H1 (cell line): ENCODE measurements around the gene KATNAL2. TPM values are rescaled to one million over a fixed set of nuclear protein-coding genes. Genes with fewer than 3 reads are reported as not detected.
A peak's percentile ranks its signal among the peaks of the same experiment; 100 is the strongest.

Experiments used
- CHD1 ChIP-seq: IDR thresholded peaks from 2 replicates; pipeline ENCODE4 v1.6.1; 2012; ENCODE audit warnings: low read depth, low read length, improper control_type of control experiment
- TBP ChIP-seq: IDR thresholded peaks from 2 replicates; pipeline ENCODE4 v1.6.1; 2011; ENCODE audit warnings: low read depth, low read length, improper control_type of control experiment
- TEAD4 ChIP-seq: IDR thresholded peaks from 2 replicates; pipeline ENCODE4 v1.6.1; 2012; ENCODE audit warnings: low read depth, low read length, inconsistent platforms, mixed read lengths
- polyA plus RNA-seq, 7 experiments: library from polyadenylated mRNA; depleted of rRNA in 3 of 7; stranded (reverse) in 5 of 7; unstranded in 2 of 7; fragments of >200 nt in 5 of 7; fragments of 200-250 nt in 2 of 7; gene quantifications; 1 replicate in 5 of 7; 2 replicates in 1 of 7; 4 replicates in 1 of 7; pipeline versions ENCODE4 v1.2.1 to v1.2.3, GENCODE V29; 2011 to 2013; ENCODE audit warnings: missing spikeins in 2 of 7, mixed read lengths in 2 of 7
- total RNA-seq: library from RNA; stranded (reverse); fragmentation: NEBNext Ultra II Directional; extraction: Animal tissue kit (Norgen Biotek cat#: 25700); gene quantifications from 2 replicates; pipeline ENCODE4 v1.2.1, GENCODE V29; 2021
- TF ChIP-seq, protein P1 (sequence below): fragments of 300-600 bp; sonication (generic); IDR thresholded peaks from 2 replicates; pipeline ENCODE4 v1.7.1; 2012; ENCODE audit warnings: low read length, moderate library complexity, mild to moderate bottlenecking, inconsistent platforms; ENCODE audit not compliant: insufficient replicate concordance

Gene KATNAL2
- total and polyA plus RNA-seq, 2 of the 8 experiments (the other 6 are each of a cell fraction or from before 2014, with no cell fraction given) = 10.0 to 15.2 TPM

DNA sequence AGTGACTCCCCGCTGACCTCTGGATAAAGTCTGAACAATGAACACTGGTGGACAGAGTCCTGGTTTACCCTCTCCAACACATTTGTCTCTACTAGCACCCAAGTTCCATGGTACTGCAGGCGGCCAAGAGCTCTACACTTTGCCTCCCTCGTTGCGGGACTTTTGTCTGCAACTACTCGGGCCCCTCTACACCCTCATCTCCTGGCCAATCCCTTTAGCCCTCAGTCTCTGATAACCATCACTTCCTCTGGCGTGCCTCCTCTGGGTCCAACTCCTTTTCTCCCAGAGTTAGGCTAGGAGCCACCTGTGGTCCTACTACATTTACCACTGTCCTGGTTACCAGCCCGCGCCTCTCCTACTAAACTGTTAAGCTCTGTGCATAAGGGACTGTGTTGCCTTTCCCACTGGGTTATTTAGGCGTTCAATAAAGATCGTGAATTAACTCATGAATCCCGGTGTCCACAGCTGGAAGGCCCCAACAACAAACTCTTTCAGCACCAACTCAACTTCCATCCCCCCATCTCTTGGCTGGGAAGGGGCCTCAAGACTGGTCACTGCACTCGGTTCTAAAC, 232.1 kb downstream of the KATNAL2 start (continued):
- TF ChIP-seq, protein P1, sequence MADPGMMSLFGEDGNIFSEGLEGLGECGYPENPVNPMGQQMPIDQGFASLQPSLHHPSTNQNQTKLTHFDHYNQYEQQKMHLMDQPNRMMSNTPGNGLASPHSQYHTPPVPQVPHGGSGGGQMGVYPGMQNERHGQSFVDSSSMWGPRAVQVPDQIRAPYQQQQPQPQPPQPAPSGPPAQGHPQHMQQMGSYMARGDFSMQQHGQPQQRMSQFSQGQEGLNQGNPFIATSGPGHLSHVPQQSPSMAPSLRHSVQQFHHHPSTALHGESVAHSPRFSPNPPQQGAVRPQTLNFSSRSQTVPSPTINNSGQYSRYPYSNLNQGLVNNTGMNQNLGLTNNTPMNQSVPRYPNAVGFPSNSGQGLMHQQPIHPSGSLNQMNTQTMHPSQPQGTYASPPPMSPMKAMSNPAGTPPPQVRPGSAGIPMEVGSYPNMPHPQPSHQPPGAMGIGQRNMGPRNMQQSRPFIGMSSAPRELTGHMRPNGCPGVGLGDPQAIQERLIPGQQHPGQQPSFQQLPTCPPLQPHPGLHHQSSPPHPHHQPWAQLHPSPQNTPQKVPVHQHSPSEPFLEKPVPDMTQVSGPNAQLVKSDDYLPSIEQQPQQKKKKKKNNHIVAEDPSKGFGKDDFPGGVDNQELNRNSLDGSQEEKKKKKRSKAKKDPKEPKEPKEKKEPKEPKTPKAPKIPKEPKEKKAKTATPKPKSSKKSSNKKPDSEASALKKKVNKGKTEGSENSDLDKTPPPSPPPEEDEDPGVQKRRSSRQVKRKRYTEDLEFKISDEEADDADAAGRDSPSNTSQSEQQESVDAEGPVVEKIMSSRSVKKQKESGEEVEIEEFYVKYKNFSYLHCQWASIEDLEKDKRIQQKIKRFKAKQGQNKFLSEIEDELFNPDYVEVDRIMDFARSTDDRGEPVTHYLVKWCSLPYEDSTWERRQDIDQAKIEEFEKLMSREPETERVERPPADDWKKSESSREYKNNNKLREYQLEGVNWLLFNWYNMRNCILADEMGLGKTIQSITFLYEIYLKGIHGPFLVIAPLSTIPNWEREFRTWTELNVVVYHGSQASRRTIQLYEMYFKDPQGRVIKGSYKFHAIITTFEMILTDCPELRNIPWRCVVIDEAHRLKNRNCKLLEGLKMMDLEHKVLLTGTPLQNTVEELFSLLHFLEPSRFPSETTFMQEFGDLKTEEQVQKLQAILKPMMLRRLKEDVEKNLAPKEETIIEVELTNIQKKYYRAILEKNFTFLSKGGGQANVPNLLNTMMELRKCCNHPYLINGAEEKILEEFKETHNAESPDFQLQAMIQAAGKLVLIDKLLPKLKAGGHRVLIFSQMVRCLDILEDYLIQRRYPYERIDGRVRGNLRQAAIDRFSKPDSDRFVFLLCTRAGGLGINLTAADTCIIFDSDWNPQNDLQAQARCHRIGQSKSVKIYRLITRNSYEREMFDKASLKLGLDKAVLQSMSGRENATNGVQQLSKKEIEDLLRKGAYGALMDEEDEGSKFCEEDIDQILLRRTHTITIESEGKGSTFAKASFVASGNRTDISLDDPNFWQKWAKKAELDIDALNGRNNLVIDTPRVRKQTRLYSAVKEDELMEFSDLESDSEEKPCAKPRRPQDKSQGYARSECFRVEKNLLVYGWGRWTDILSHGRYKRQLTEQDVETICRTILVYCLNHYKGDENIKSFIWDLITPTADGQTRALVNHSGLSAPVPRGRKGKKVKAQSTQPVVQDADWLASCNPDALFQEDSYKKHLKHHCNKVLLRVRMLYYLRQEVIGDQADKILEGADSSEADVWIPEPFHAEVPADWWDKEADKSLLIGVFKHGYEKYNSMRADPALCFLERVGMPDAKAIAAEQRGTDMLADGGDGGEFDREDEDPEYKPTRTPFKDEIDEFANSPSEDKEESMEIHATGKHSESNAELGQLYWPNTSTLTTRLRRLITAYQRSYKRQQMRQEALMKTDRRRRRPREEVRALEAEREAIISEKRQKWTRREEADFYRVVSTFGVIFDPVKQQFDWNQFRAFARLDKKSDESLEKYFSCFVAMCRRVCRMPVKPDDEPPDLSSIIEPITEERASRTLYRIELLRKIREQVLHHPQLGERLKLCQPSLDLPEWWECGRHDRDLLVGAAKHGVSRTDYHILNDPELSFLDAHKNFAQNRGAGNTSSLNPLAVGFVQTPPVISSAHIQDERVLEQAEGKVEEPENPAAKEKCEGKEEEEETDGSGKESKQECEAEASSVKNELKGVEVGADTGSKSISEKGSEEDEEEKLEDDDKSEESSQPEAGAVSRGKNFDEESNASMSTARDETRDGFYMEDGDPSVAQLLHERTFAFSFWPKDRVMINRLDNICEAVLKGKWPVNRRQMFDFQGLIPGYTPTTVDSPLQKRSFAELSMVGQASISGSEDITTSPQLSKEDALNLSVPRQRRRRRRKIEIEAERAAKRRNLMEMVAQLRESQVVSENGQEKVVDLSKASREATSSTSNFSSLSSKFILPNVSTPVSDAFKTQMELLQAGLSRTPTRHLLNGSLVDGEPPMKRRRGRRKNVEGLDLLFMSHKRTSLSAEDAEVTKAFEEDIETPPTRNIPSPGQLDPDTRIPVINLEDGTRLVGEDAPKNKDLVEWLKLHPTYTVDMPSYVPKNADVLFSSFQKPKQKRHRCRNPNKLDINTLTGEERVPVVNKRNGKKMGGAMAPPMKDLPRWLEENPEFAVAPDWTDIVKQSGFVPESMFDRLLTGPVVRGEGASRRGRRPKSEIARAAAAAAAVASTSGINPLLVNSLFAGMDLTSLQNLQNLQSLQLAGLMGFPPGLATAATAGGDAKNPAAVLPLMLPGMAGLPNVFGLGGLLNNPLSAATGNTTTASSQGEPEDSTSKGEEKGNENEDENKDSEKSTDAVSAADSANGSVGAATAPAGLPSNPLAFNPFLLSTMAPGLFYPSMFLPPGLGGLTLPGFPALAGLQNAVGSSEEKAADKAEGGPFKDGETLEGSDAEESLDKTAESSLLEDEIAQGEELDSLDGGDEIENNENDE = no peak
- TF ChIP-seq TBP (0 out of 2 replicates have a peak, but pooled peaks have one; percentile 3), CHD1 (no peak), TEAD4 (no peak)
